Activated T-helper 1 cell treated with anti-CD3 and anti-CD28 coated beads, Interleukin-2, amount 50 U/mL, for 16 hours (primary cell): ENCODE results near the gene CD247.
A peak's percentile ranks its signal among the peaks of the same experiment; 100 is the strongest.

Experiments used
- DNase-seq, 2 donors: peaks; one replicate each; pipeline ENCODE4 v3.0.0-alpha.2; 2020; ENCODE audit warnings: low read depth in 1 of 2, low spot score in 1 of 2

The CD247 gene

GRCh38 chr1:167542109-167543032 lies 24.0 kb upstream of the CD247 start:
- no peak for DNase-seq

GRCh38 chr1:167541610-167542009 lies 23.3 kb upstream of the CD247 start:
- no peak for DNase-seq

DNA sequence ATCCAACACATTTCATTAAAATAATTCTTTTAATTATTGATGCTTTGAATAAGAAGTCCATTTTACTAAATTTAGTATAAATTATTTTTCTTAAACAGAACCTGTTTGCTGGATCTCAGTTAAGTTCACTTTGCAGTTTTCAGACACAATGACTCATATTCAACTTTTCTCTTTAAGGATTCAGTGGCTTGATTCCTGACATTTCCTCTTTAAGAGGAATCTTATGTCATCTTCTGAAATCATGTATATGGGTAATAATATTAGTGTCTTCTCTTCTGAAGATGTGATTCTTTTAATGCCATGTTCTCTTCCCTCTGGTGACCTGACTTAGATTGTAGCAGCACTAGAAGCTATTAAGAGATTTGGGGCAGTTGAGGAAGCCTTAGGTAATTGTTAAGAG lies 22.7 kb upstream of the CD247 start:
- no peak for DNase-seq

DNA sequence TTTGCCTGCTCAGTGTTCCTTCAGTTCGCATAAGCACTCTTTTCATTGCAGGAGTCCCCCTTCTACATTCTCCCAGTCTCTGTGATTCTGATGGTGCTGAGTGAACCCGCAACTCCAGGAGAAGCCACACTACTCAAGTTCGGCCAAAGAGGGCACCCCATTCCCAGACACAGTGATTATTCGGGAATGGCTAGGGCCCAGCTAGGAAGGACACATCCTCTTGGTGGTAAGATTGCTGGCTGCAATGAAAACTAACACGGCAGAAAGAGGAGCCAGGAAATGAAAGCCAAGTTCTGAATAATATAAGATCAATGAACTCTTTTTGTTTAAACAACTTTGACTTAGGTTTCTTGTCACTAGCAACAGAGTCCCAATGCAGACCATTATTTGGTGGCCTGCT lies 20.3 kb upstream of the CD247 start:
- DNase-seq: no peak

DNA sequence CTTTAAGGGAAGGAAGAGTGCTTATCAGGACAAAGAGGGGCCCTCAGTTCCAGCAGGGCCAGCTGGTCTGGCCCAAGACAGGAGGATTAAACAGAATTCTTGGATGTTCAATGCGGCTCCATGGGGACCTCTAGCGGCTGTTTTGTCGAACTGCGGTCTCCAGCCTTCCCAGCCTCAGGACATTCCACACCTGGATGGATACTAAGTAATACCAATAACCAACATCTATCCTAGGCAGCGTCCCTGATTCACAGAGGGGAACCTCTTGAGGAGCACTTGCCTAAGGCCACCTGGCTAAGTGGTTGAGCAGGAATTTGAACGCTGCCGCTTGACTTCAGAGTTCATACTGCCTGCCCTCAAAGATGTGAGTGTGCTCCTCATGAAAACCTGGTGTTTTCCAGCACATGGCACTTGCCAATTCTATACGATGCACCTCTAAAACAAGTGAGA lies 15.5 kb upstream of the CD247 start:
- DNase-seq: peak; percentile 40 to 41

DNA sequence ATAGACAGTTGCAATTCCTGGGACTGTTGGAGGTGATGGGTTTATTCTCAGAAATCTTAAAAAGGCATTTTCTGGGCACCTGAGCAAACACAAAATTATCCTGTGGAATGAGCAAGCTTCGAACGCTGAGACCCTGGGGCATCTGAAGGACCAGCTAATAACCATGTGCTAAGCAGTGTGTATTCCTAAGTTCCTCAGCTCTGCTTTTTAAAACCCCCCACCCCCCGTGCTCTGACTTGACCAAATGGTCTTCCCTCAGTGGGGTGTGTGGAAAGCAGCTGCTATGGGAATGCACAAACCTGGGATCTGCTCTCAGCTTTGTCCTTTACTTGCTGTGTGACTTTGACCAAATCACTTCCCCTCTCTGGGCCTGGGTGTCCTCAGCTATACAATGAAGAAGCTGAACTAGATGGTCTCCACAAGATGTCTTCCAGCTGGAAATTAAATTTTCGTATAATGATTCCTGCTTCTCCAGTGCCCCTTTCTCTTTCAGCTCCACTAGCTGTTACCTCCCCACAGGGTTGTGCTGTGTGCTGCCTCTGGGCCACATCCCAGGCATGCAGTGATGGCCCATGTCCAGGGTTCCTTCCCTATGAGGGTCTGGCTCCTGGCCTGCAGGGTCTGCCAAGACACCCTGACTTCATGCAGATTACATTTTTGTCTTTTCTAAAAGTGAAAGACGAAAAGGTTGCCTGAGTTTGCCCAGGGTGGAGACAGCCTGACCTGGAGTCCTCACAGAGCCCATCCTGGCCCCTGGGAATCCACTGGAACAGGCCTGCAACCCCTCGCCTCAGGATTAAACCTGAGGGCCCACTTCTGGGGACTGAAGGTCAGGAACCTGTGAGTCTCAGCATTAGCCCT lies 14.9 kb upstream of the CD247 start:
- no peak for DNase-seq

DNA sequence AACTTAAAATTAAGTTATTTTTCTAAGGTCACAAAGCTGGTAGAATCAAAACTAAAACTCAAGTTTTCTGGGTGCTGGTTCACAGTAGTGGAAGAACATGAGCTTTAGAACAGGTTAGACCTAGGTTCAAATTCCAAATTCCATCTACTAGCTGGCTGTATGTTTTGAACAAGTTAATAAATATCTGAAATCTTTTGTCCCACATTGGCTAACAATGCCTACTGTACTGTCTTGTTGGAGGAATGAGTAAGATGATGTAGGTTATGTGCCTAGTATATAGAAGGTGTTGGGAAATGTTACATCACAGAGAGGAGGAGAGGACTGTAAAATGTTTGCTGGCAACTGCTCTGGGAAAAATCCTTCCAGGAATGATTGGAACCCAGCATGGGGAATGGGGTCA lies 14.0 kb upstream of the CD247 start:
- DNase-seq: no peak

DNA sequence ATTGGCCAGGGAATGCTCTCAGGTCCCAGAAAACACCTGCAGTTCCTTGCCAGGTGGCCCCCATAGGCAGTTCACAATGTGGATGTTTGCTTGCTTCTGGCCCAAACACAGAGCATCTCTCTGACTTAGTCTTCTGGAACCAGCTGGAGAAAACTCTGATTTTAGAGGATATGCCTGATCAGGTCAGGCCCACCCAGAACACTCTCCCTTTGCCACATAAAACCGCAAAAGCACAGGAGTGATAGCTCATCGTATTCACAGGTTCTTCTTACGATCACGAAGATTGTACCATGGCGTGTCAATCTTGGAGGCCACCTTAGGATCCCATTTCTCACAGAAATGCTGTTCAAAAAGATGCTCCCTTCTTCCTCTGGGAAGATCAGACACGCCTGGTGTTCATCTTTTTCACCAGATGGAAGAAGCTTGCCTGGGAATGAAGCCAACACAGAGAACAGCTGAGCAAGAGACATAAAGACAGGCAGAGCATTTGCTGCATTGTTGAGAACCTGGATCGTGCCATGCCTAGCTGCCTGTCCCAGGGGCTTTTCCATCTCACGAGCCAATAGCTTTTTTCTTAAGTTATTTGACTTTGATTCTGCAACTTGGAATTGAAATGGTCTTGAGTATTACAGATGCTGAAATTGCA lies 11.6 kb upstream of the CD247 start:
- no peak for DNase-seq

GRCh38 chr1:167528057-167528728 lies 9.9 kb upstream of the CD247 start:
- no peak for DNase-seq

DNA sequence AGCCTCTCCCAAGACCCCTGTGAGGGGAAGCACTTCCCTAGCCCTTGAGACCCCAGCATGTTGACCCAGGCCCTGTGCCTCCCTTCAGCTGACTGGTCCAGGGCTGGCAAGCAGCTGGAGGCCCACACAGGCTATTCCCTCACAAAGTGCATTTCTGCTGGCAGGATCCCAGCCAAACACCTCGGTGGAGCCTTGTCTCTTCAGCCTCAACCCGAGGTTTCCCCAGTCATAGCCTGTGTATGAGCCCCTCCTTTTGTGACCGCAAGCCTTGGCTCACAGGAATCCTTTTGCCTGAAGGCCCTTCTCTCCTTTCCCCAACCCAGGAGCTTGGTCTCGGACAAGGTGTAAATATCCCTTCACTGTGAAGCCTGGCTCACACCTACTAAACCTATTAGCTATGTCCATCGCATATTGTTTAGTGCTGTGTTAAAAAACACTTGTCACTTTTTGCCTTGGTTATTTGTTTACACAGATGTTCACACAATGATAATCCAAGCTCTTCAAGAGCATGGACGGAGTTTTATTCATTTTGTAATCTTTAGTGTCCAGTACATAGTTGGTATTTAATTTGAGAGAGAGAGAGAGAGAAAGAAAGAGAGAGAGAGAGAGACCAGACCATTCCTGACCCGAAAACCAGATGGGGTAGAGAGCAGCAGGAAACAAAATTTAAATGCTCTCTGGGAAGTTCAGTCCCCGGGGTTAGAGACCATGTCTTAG lies 8.5 kb upstream of the CD247 start:
- no peak for DNase-seq

- DNase-seq: no peak
These were observed 6.3 kb upstream of the CD247 start for GRCh38 chr1:167524651-167525050.

DNA sequence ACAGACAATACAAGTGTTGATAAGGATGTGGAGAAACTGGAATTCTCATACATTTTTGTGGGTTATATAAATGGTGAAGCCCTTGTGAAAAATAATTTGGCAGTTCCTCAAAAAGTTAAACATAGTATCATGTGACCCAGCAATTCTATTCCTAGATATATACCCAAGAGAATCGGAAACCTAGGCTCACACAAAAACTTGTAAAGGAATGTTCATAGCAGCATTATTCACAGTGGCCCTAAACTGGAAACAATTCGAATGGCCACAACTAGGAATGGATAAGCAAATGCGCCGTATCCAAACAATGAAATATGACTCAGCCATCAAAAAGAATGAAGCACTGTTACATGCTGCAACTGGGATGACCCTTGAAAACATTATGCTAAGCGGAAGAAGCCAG lies 3.9 kb upstream of the CD247 start:
- no peak for DNase-seq

DNA sequence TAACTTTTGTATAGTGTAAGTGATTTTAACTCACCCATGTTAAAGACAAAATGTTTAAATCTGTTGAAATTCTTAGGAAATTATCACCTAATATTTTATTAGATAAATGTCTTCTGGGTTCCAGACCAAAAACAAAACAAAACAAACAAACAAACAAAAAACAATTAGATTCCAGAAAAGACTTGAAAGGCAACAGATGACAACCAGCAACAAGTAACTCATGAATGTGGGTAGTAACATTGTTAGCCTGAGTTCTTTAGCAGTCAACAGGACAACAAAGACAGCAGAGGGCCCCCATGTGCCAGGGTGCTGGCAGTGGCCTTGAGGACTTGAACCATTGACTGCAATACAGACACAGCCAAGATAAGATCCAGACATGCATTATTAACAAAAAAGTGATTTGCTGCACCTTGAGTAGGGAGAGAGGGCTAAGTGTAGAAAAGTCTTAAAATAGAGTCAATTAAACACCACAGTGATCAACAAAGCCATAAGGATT lies 2.4 kb upstream of the CD247 start:
- no peak for DNase-seq

DNA sequence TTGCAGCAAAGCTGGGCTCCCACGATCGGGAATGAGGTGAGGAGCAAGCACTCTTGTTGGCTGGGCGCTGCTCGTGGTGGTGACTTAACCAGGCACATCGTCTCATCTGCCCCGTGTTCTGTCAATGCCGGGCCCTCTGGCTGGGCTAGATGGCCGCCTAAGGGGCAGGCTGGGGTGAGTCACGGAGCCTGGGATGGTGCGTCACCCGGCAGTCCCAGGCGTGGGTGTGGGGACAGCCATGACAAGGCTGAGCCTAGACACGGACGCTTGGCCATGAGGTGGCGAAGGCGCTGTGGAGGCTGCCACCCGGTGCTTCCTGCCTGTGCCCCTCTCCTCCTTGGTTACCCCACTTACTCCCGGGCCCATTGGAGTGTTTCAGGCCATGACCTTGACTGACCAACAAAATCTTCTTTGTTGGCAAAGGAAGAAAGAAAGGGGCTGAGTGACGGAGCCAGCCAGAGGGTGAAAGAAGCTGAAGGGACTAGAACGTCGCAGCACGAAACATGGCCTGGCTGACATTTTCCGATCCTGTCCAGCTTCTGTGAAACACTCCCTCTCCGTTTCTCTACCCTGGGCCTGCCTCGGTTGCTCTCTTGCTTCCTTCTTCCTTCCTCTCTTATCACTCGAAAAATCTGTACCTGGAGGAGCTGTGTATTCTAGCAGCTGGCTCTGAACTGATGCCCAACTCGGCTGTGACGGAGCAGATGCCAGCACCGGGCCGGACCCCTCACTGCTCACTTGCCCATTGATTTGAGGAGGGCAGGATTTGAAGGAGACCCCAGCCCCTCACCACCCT lies 596 bp downstream of the CD247 start:
- peak; percentile 74 to 82 for DNase-seq

DNA sequence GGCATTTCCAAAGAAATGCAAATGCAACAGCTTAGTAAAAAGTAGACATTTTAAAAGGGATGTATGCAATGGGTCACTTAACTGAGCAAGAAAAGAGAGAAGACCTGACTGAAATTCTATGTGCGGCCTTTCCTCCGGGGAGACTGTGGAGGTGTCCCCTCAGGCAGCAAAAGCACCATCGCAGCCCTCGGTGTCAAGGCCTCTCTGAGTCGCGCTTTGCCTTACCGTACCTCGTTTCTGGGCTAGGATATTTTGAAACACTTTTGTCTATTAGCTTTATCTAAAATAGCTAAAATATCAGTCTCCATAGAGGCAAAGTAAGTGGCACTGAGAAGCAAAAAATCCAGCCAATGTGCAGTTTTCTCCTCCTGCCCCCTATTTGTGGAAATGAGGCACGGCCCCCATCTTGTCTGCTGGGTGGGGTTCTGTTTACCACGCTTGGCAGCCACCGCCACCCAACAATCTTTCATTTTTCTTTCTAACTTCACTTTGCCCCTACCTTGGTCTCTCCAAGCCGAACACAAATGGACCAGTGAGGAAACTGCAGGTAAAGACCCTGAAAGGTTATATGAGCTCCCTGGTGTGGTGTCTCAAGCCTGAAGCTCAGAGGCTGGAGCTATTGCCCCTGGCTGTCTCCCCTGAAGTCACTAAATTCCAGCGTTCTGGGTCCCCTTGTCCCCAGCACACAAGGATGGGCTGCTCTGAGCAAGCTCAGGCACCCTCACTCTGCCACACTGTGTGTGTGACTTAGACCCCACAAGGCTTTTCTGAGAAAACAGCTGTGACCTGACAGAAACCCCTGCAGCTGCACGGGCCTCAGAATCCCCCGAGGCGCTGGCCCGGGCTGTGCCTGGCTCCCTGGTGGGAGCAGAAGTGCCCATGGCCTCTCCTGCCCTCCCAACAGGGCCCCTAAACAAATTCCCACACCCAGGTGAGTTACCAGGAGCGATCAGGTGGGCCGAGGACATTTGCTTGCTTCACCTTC lies 1.6 kb downstream of the CD247 start:
- DNase-seq: no peak

- DNase-seq: no peak
These were observed 2.4 kb downstream of the CD247 start for GRCh38 chr1:167515893-167516321.

- no peak for DNase-seq
These were observed 2.9 kb downstream of the CD247 start for GRCh38 chr1:167515461-167515860.

GRCh38 chr1:167514288-167514687 lies 4.0 kb downstream of the CD247 start:
- no peak for DNase-seq
